Neural cell (in vitro differentiated cells): ENCODE measurements around the gene TAMM41.

Source experiments
- EP300 ChIP-seq: fragments of 450-650 bp; conservative IDR thresholded peaks from 2 replicates; pipeline ENCODE4 v1.6.1; 2014; ENCODE audit warnings: antibody characterized with exemption, mild to moderate bottlenecking, moderate library complexity; ENCODE audit not compliant: poor library complexity, severe bottlenecking
- EZH2 ChIP-seq: fragments of 200-600, 300-800 bp; shearing (Covaris generic), sonication (generic); IDR thresholded peaks from 2 replicates; pipeline ENCODE4 v1.6.1; 2014; ENCODE audit warnings: antibody characterized with exemption, low read length, borderline replicate concordance, mild to moderate bottlenecking; ENCODE audit not compliant: insufficient read depth, poor library complexity, severe bottlenecking
- MXI1 ChIP-seq: fragments of 450-650 bp; conservative IDR thresholded peaks from 2 replicates; pipeline ENCODE4 v1.6.1; 2014; ENCODE audit warnings: antibody characterized with exemption, mild to moderate bottlenecking; ENCODE audit not compliant: poor library complexity, severe bottlenecking
- POLR2AphosphoS5 ChIP-seq: IDR thresholded peaks from 2 replicates; pipeline ENCODE4 v1.6.1; 2012
- RAD21 ChIP-seq: fragments of 450-650 bp; conservative IDR thresholded peaks from 2 replicates; pipeline ENCODE4 v1.6.1; 2014; ENCODE audit warnings: antibody characterized with exemption, mild to moderate bottlenecking, moderate library complexity
- SMC3 ChIP-seq: fragments of 450-650 bp; conservative IDR thresholded peaks from 2 replicates; pipeline ENCODE4 v1.6.1; 2014; ENCODE audit warnings: antibody characterized with exemption, mild to moderate bottlenecking, moderate library complexity; ENCODE audit not compliant: poor library complexity
- TAF1 ChIP-seq: IDR thresholded peaks from 2 replicates; pipeline ENCODE4 v1.6.1; 2012; ENCODE audit warnings: low read depth
- TF ChIP-seq, protein P1 (sequence below): fragments of 450-650 bp; IDR thresholded peaks from 2 replicates; pipeline ENCODE4 v1.5.1; 2014; ENCODE audit warnings: antibody characterized with exemption, mild to moderate bottlenecking, moderate library complexity; ENCODE audit not compliant: poor library complexity, severe bottlenecking
- TF ChIP-seq, protein P2 (sequence below): IDR thresholded peaks from 2 replicates; pipeline ENCODE4 v1.6.1; 2012; ENCODE audit warnings: borderline replicate concordance

- TF ChIP-seq EP300 (no peak), SMC3 (no peak), TAF1 (no peak), POLR2AphosphoS5 (no peak), RAD21 (no peak), EZH2 (no peak), MXI1 (no peak)
- TF ChIP-seq, protein P1, sequence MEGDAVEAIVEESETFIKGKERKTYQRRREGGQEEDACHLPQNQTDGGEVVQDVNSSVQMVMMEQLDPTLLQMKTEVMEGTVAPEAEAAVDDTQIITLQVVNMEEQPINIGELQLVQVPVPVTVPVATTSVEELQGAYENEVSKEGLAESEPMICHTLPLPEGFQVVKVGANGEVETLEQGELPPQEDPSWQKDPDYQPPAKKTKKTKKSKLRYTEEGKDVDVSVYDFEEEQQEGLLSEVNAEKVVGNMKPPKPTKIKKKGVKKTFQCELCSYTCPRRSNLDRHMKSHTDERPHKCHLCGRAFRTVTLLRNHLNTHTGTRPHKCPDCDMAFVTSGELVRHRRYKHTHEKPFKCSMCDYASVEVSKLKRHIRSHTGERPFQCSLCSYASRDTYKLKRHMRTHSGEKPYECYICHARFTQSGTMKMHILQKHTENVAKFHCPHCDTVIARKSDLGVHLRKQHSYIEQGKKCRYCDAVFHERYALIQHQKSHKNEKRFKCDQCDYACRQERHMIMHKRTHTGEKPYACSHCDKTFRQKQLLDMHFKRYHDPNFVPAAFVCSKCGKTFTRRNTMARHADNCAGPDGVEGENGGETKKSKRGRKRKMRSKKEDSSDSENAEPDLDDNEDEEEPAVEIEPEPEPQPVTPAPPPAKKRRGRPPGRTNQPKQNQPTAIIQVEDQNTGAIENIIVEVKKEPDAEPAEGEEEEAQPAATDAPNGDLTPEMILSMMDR, result no peak
- TF ChIP-seq, protein P2, sequence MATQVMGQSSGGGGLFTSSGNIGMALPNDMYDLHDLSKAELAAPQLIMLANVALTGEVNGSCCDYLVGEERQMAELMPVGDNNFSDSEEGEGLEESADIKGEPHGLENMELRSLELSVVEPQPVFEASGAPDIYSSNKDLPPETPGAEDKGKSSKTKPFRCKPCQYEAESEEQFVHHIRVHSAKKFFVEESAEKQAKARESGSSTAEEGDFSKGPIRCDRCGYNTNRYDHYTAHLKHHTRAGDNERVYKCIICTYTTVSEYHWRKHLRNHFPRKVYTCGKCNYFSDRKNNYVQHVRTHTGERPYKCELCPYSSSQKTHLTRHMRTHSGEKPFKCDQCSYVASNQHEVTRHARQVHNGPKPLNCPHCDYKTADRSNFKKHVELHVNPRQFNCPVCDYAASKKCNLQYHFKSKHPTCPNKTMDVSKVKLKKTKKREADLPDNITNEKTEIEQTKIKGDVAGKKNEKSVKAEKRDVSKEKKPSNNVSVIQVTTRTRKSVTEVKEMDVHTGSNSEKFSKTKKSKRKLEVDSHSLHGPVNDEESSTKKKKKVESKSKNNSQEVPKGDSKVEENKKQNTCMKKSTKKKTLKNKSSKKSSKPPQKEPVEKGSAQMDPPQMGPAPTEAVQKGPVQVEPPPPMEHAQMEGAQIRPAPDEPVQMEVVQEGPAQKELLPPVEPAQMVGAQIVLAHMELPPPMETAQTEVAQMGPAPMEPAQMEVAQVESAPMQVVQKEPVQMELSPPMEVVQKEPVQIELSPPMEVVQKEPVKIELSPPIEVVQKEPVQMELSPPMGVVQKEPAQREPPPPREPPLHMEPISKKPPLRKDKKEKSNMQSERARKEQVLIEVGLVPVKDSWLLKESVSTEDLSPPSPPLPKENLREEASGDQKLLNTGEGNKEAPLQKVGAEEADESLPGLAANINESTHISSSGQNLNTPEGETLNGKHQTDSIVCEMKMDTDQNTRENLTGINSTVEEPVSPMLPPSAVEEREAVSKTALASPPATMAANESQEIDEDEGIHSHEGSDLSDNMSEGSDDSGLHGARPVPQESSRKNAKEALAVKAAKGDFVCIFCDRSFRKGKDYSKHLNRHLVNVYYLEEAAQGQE, result no peak
These were observed 46.9 kb downstream of the TAMM41 start for GRCh38 chr3:11799791-11800190.
